ENCODE data around the gene TRNP1. TPM values are rescaled to one million over a fixed set of nuclear protein-coding genes. Genes with fewer than 3 reads are reported as not detected.

TRNP1 gene
- polyA plus RNA-seq, 3 donors = 0.55 to 2.8 (median 0.92) TPM

DNA sequence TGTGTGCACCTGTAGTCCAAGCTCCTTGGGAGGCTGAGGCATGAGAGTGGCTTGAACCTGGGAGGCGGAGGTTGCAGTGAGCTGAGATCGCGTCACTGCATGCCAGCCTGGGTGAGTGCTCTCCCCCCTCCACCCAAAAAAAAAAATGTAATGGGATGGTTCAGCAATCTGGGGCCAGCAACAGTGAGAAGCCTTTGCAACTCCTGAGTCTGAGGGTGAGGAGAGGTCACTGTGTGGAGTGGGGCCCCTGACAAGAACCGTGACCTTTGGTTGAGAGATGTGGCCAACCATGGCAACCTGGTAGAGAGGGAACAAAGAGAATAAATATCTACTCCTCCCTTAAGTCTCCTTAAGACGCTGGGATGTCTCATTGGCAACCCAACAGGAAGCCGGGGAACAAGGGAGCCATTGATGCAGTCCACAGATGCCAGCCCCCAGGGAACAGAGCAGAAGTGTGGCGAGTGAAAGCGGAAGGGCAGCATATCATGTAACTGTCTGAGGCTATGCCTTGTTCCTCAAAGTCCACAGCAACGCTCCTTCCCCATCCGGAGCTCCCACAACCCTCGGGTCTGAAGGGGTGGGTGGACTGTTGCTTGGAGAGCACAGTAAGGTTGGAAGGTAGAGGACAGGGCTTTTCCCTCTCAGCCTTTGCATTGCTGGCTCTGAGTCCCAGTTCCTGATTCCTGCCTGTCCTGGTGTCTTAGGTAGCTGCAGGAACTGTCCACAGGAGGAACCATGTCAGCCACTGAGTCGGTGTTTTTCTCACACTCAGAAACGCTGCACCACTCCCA is 8.3 kb downstream of the TRNP1 start:
- peak overlapping the region; percentile 96 to 99 (median 98) for H3K27ac Mint-ChIP-seq
- WGBS (ENCODE audit: insufficient coverage) = 0% methylated on average over 4 of the region's 13 CpGs

DNA sequence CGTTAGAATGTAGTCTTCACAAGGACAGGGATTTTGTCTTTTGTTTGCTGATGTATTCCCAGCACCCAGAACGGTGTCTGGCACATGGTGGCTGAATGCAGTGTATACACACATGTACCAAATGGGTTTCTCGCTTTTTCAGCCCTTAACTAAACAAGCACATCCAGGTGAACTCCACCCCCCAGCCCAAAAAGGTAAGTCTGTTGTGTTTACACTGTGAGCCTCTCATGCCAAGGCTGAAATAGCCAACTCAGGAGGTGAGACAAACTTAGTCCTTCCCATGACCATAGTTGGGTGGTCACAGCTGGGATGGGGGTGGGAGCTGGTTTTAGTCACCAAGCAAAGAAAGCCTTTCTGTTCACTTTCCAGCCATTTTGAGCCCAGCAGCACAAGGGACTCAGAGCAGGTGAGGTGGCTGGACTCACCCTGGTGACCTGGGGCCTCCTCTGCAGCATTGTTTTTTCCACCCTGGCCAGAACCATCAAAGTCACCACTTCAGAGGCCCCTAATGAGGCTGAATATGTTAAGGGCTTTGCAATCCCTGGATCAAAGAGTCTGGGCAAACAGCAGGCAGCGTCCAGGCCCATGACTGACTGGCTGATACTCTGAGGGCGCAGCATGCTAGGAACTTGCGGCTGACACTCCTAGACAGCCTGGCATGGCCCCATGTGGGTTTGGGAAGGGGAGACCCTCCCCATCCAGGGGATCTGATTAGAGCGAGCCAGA is 10.4 kb downstream of the TRNP1 start:
- H3K9me3 Mint-ChIP-seq = no peaks in the 10 kb centered on the region
- no peaks in the 10 kb centered on the region for H3K36me3 ChIP-seq (replicated peaks in 1 of 2; ENCODE audit: control insufficient read depth in 1 of 2, insufficient read depth in 2 of 2, low read length in 2 of 2)
- no peaks in the 10 kb centered on the region for H4K20me1 ChIP-seq (ENCODE audit: insufficient read depth, low read length)
- WGBS (ENCODE audit: insufficient coverage) = 100% methylated on average over 2 of the region's 7 CpGs
- no peaks in the 10 kb centered on the region for H3K27me3 Mint-ChIP-seq (ENCODE audit: low read depth in 3 of 3)
- H3K27ac Mint-ChIP-seq = peak overlapping the region in 4 of 7 donors; percentile 23 to 98 (median 96)
- no peak overlapping the region for H3K9ac ChIP-seq (ENCODE audit: insufficient read depth, low read length, poor library complexity, severe bottlenecking)
- no peak overlapping the region for H3K4me3 ChIP-seq (replicated peaks in 1 of 3; ENCODE audit: low read depth in 2 of 3, low read length in 3 of 3)
- peak overlapping the region in 1 of 2 donors; percentile 24 for H3K27ac ChIP-seq (ENCODE audit: low read depth in 1 of 2, low read length in 2 of 2)
- H3K4me2 ChIP-seq (replicated peaks; ENCODE audit: extremely low read depth, low read length, poor library complexity, severe bottlenecking) = no peak overlapping the region
- no peak overlapping the region for H3K4me3 Mint-ChIP-seq
- intact Hi-C loops (cut with micrococcal nuclease) = loop anchor here (5.0 kb wide), 3 partner anchors 72 to 628 kb away; no protein-coding TSS in a partner anchor
- no peak for DNase-seq
- H3K27me3 ChIP-seq (ENCODE audit: control insufficient read depth in 2 of 2, insufficient read depth in 2 of 2, low read length in 2 of 2) = no peaks in the 10 kb centered on the region
- H3K4me1 Mint-ChIP-seq = peaks cover 45% of the 10 kb centered on the region
- H3K9me3 ChIP-seq (replicated peaks in 1 of 2; ENCODE audit: control insufficient read depth in 1 of 2, insufficient read depth in 1 of 2, low read length in 2 of 2) = no peaks in the 10 kb centered on the region
- peaks cover 0 to 11% of the 10 kb centered on the region in 2 donors for H3K36me3 Mint-ChIP-seq
- no peaks in the 10 kb centered on the region for H3K79me2 ChIP-seq (ENCODE audit: insufficient read depth, low read length)
- TF ChIP-seq, protein P1, sequence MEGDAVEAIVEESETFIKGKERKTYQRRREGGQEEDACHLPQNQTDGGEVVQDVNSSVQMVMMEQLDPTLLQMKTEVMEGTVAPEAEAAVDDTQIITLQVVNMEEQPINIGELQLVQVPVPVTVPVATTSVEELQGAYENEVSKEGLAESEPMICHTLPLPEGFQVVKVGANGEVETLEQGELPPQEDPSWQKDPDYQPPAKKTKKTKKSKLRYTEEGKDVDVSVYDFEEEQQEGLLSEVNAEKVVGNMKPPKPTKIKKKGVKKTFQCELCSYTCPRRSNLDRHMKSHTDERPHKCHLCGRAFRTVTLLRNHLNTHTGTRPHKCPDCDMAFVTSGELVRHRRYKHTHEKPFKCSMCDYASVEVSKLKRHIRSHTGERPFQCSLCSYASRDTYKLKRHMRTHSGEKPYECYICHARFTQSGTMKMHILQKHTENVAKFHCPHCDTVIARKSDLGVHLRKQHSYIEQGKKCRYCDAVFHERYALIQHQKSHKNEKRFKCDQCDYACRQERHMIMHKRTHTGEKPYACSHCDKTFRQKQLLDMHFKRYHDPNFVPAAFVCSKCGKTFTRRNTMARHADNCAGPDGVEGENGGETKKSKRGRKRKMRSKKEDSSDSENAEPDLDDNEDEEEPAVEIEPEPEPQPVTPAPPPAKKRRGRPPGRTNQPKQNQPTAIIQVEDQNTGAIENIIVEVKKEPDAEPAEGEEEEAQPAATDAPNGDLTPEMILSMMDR (IDR thresholded peaks at IDR 0.05) = no peak
- H2AFZ ChIP-seq (ENCODE audit: insufficient read depth, low read depth, low read length, poor library complexity, severe bottlenecking) = no peak overlapping the region
- peaks cover 32 to 40% of the 10 kb centered on the region in 2 donors for H3K4me1 ChIP-seq (ENCODE audit: control insufficient read depth in 1 of 2, insufficient read depth in 2 of 2, low read length in 2 of 2)

More for the DNA sequence above, 8.3 kb downstream of the TRNP1 start:
- no peaks in the 10 kb centered on the region for H3K9me3 Mint-ChIP-seq
- Histone ChIP-seq H3K27me3 (ENCODE audit: control insufficient read depth in 2 of 2, insufficient read depth in 2 of 2, low read length in 2 of 2) (peaks cover 0 to under 1% of the 10 kb centered on the region in 2 donors), H3K9ac (ENCODE audit: insufficient read depth, low read length, poor library complexity, severe bottlenecking) (peak overlapping the region; percentile 80), H3K4me2 (replicated peaks; ENCODE audit: extremely low read depth, low read length, poor library complexity, severe bottlenecking) (peak overlapping the region; percentile 68), H3K4me3 (replicated peaks in 1 of 3; ENCODE audit: low read depth in 2 of 3, low read length in 3 of 3) (peak overlapping the region in 1 of 3 experiments; percentile 59), H2AFZ (ENCODE audit: insufficient read depth, low read depth, low read length, poor library complexity, severe bottlenecking) (peak overlapping the region; percentile 56), H4K20me1 (ENCODE audit: insufficient read depth, low read length) (no peaks in the 10 kb centered on the region), H3K79me2 (ENCODE audit: insufficient read depth, low read length) (no peaks in the 10 kb centered on the region), H3K4me1 (ENCODE audit: control insufficient read depth in 1 of 2, insufficient read depth in 2 of 2, low read length in 2 of 2) (peaks cover 41 to 54% of the 10 kb centered on the region in 2 donors), H3K27ac (ENCODE audit: low read depth in 1 of 2, low read length in 2 of 2) (peak overlapping the region; percentile 90 to 99), H3K36me3 (replicated peaks in 1 of 2; ENCODE audit: control insufficient read depth in 1 of 2, insufficient read depth in 2 of 2, low read length in 2 of 2) (no peaks in the 10 kb centered on the region), H3K9me3 (replicated peaks in 1 of 2; ENCODE audit: control insufficient read depth in 1 of 2, insufficient read depth in 1 of 2, low read length in 2 of 2) (no peaks in the 10 kb centered on the region)
- peak; percentile 94 to 97 (median 97) for DNase-seq
- peak overlapping the region; percentile 53 to 78 for H3K4me3 Mint-ChIP-seq
- H3K27me3 Mint-ChIP-seq (ENCODE audit: low read depth in 3 of 3) = peaks cover 3 to 7% (median 6%) of the 10 kb centered on the region in 3 donors
- TF ChIP-seq, protein P1 (IDR thresholded peaks at IDR 0.05) = no peak
- H3K4me1 Mint-ChIP-seq = peaks cover 54% of the 10 kb centered on the region
- peaks cover 0 to 13% of the 10 kb centered on the region in 2 donors for H3K36me3 Mint-ChIP-seq
- intact Hi-C loops (cut with micrococcal nuclease) = loop anchor here (2.0 to 5.0 kb wide), 4 partner anchors 69 to 631 kb away; no protein-coding TSS in a partner anchor
